PFSK-1 (cell line): Measurements from ENCODE around the gene EFR3B.
A peak's percentile ranks its signal among the peaks of the same experiment; 100 is the strongest.

ENCODE experiments used
- FOXP2 ChIP-seq: optimal IDR thresholded peaks from 2 replicates; pipeline ENCODE3; 2011; ENCODE audit warnings: borderline replicate concordance, control low read depth, inconsistent platforms; ENCODE audit not compliant: insufficient read depth; ENCODE audit errors: extremely low read length, extremely low read depth
- POLR2AphosphoS5 ChIP-seq: IDR thresholded peaks from 2 replicates; pipeline ENCODE4 v1.6.1; 2012; ENCODE audit warnings: low read depth, mild to moderate bottlenecking, control low read depth, low read length, moderate library complexity
- REST ChIP-seq, 2 experiments: IDR thresholded peaks; 2 replicates each; pipeline versions ENCODE4 v1.6.1 to v1.8.0; 2011 to 2012; ENCODE audit warnings: low read depth in 2 of 2, low read length in 2 of 2, control low read depth in 1 of 2, inconsistent platforms in 1 of 2, mild to moderate bottlenecking in 1 of 2, moderate library complexity in 1 of 2; ENCODE audit not compliant: insufficient read depth in 1 of 2
- SIN3A ChIP-seq: IDR thresholded peaks from 2 replicates; pipeline ENCODE4 v1.6.1; 2012; ENCODE audit warnings: mild to moderate bottlenecking, low read length, moderate library complexity, borderline replicate concordance; ENCODE audit not compliant: insufficient read depth
- TAF1 ChIP-seq: IDR thresholded peaks from 2 replicates; pipeline ENCODE4 v1.6.1; 2012; ENCODE audit warnings: low read length, control low read depth, borderline replicate concordance; ENCODE audit not compliant: insufficient read depth

EFR3B gene

DNA sequence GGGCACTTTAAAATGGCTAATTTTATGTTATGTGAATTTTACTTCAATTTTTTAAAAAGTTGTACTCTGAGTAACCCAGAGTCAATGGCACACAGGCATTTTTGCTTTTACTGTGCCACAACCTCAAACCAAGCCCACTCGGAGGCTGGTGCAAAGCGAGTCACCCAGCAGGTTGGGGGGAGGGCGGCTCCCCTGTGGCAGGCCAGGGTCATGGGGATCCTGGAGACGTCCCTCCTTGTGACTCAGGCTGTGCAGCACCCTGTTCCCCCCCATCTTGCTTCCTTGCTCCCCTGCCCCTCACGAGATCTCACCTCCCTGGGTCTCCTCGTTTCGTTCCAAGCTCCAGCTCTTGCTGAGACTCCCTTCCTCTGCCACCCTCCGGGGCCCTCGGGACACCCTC lies 67.9 kb downstream of the EFR3B start:
- no peak for TF ChIP-seq SIN3A
- no peak for TF ChIP-seq POLR2AphosphoS5

- TF ChIP-seq POLR2AphosphoS5 (no peak), TAF1 (no peak), SIN3A (no peak), REST (IDR thresholded peaks at IDR 0.05; ENCODE audit: insufficient read depth in 1 of 2, low read depth in 2 of 2, low read length in 2 of 2) (no peak), FOXP2 (no peak)
These were observed 70.2 kb downstream of the EFR3B start for GRCh38 chr2:25112113-25112512.

DNA sequence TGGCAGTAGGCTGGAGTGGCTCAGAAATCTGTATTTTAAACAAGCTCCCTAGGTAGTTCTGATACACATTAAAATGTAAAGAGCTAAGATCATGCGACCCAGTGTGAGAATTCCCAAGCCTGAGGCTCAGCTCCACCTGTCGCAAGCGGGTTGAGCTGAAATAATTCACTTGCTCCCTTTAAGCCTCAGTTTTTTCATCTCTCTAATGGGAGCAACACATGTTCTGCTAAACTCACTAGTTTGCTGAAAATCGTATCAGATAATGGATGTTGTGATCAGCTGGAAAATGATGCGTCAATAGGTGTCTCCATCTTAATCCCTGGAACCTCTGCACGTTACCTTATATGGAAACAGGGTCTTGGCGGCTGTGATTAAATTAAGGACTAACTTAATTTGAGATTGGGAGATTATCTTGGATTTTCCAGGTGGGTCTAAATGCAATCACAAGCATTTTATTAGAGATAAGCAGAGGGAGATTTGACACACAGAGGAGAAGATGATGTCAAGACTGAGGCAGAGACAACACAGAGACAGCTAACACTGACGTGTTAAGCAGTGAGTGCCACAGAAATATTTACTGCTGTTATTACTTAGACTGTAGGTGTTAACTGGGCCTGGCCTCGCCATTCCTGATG lies 73.5 kb downstream of the EFR3B start:
- TF ChIP-seq SIN3A = no peak
- no peak for TF ChIP-seq REST (IDR thresholded peaks at IDR 0.05; ENCODE audit: insufficient read depth in 1 of 2, low read depth in 2 of 2, low read length in 2 of 2)
- TF ChIP-seq POLR2AphosphoS5 = no peak
- TF ChIP-seq TAF1 = no peak
- no peak for TF ChIP-seq FOXP2

DNA sequence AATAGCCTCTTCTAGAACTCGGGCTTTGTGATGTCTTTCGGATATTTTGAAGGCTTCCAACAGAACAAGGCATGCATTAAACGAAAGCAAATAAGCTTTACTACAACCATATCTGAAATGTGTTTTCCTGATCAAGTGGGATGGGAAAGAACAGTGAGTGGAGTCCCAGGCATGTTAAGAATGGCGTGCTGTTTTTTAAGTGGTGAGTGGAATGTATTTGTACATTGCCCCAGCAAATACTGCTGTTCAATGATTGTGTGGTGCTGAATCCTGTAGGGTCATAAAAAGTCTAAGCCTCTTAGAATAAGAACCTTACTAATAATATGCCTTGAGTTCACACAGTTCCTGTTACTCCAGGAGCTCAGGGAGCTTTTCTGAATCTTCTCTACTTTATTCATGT lies 74.0 kb downstream of the EFR3B start:
- no peak for TF ChIP-seq FOXP2
- TF ChIP-seq TAF1 = no peak
- TF ChIP-seq SIN3A = no peak
- no peak for TF ChIP-seq POLR2AphosphoS5
- TF ChIP-seq REST (IDR thresholded peaks at IDR 0.05; ENCODE audit: insufficient read depth in 1 of 2, low read depth in 2 of 2, low read length in 2 of 2) = peak in 1 of 2 experiments; percentile 68; a peak in 2 of 4 replicates

DNA sequence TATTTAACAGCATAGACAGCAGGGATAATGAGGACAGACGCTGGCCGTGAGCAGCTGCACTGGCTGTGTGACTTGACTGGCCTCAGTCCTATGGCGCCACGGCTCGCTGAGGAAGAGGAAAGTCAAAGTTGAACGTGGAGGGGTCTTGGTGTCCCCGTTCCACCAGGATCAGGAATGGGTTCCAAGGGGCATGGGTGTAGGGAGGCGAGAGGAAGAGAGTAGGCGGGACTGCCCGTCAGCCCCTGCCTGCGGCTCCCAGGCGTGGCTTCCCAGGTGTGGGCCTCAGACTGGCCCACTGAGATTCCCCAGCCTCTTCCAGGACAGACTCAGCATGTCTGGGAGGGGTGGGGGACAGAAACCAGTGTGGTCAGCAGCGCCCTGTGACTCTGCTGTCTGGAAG lies 75.1 kb downstream of the EFR3B start:
- TF ChIP-seq SIN3A = no peak
- no peak for TF ChIP-seq FOXP2
- TF ChIP-seq TAF1 = no peak
- no peak for TF ChIP-seq REST (IDR thresholded peaks at IDR 0.05; ENCODE audit: insufficient read depth in 1 of 2, low read depth in 2 of 2, low read length in 2 of 2)
- no peak for TF ChIP-seq POLR2AphosphoS5
